Natural killer cell treated with Interleukin-12 subunit alpha and Interleukin-12 subunit beta and Interleukin-15 and Interleukin-18, amount 100 ng/mL, for 72 hours (primary cell): ENCODE results near the gene PRXL2B. TPM values are rescaled to one million over a fixed set of nuclear protein-coding genes. Genes with fewer than 3 reads are reported as not detected.
A peak's percentile ranks its signal among the peaks of the same experiment; 100 is the strongest.

Source experiments
- ATAC-seq, 2 donors: fragments of 150-1000 bp; cut with Tn5 transposase in 1 of 2; sonication (Bioruptor Pico), chemical (Tn5 transposase) in 1 of 2; 2 replicates each; pipeline ENCODE4 v1.10.0; 2021
- DNase-seq: peaks from one replicate; pipeline ENCODE4 v3.0.0; 2022; ENCODE audit warnings: low spot score
- H3K27ac Mint-ChIP-seq, 2 donors: 1 replicate in 1 of 2; 2 replicates in 1 of 2; pipeline ENCODE4 v1.8.0; 2022; ENCODE audit warnings: mixed read lengths in 2 of 2, mild to moderate bottlenecking in 1 of 2, moderate library complexity in 1 of 2
- H3K27me3 Mint-ChIP-seq, 2 donors: 1 replicate in 1 of 2; 2 replicates in 1 of 2; pipeline ENCODE4 v1.8.0; 2022; ENCODE audit warnings: mixed read lengths in 2 of 2
- H3K36me3 Mint-ChIP-seq: one replicate; pipeline ENCODE4 v1.8.0; 2022; ENCODE audit warnings: mixed read lengths
- H3K4me1 Mint-ChIP-seq, 2 donors: 1 replicate in 1 of 2; 2 replicates in 1 of 2; pipeline ENCODE4 v1.8.0; 2022; ENCODE audit warnings: low read depth in 2 of 2, mixed read lengths in 2 of 2, mild to moderate bottlenecking in 1 of 2
- H3K4me3 Mint-ChIP-seq: one replicate; pipeline ENCODE4 v1.8.0; 2022; ENCODE audit warnings: mixed read lengths
- H3K9me3 Mint-ChIP-seq: 2 replicates; pipeline ENCODE4 v1.8.0; 2022; ENCODE audit warnings: mixed read lengths
- total RNA-seq, 2 donors: library from RNA; stranded (reverse); gene quantifications; one replicate each; pipeline ENCODE4 v1.2.3, GENCODE V29; 2022

The PRXL2B gene
- total RNA-seq, 2 donors from 2014 or later: 9.1 to 18.5 TPM

- DNase-seq (no peak), ATAC-seq (no peak)
- no peaks in the 10 kb centered on the region for H3K9me3 Mint-ChIP-seq
- no peaks in the 10 kb centered on the region for H3K36me3 Mint-ChIP-seq
- H3K27ac Mint-ChIP-seq: no peak overlapping the region
- H3K4me1 Mint-ChIP-seq: peaks cover 0 to 6% of the 10 kb centered on the region in 2 donors
- no peak overlapping the region for H3K4me3 Mint-ChIP-seq
- H3K27me3 Mint-ChIP-seq: peaks cover 0 to 7% of the 10 kb centered on the region in 2 donors
These were observed 11.9 kb downstream of the PRXL2B start for GRCh38 chr1:2598329-2598931.

- ATAC-seq (no peak), DNase-seq (peak; percentile 35)
- Mint-ChIP-seq H3K9me3 (no peaks in the 10 kb centered on the region), H3K27ac (no peak overlapping the region), H3K4me1 (peaks cover 0 to 6% of the 10 kb centered on the region in 2 donors), H3K4me3 (no peak overlapping the region), H3K27me3 (peaks cover 0 to 7% of the 10 kb centered on the region in 2 donors), H3K36me3 (no peaks in the 10 kb centered on the region)
These were observed 15.2 kb downstream of the PRXL2B start for GRCh38 chr1:2601721-2602303.

GRCh38 chr1:2602311-2602835 lies 15.8 kb downstream of the PRXL2B start:
- peaks cover 0 to 5% of the 10 kb centered on the region in 2 donors for H3K4me1 Mint-ChIP-seq
- no peaks in the 10 kb centered on the region for H3K36me3 Mint-ChIP-seq
- peak; percentile 54 for DNase-seq
- H3K4me3 Mint-ChIP-seq: no peak overlapping the region
- no peaks in the 10 kb centered on the region for H3K9me3 Mint-ChIP-seq
- H3K27ac Mint-ChIP-seq: no peak overlapping the region
- ATAC-seq: no peak
- H3K27me3 Mint-ChIP-seq: peaks cover 0 to 7% of the 10 kb centered on the region in 2 donors

GRCh38 chr1:2602866-2603520 lies 16.4 kb downstream of the PRXL2B start:
- DNase-seq: peak; percentile 54
- H3K36me3 Mint-ChIP-seq: no peaks in the 10 kb centered on the region
- peaks cover 0 to under 1% of the 10 kb centered on the region in 2 donors for H3K4me1 Mint-ChIP-seq
- peak in 1 of 2 donors; percentile 11 for ATAC-seq
- H3K4me3 Mint-ChIP-seq: no peak overlapping the region
- H3K27me3 Mint-ChIP-seq: peaks cover 0 to 7% of the 10 kb centered on the region in 2 donors
- no peaks in the 10 kb centered on the region for H3K9me3 Mint-ChIP-seq
- H3K27ac Mint-ChIP-seq: no peak overlapping the region

GRCh38 chr1:2603521-2604155 lies 17.1 kb downstream of the PRXL2B start:
- peak; percentile 61 for DNase-seq
- Mint-ChIP-seq H3K9me3 (no peaks in the 10 kb centered on the region), H3K36me3 (no peaks in the 10 kb centered on the region), H3K4me3 (no peak overlapping the region), H3K27me3 (peaks cover 0 to 7% of the 10 kb centered on the region in 2 donors), H3K27ac (no peak overlapping the region), H3K4me1 (no peaks in the 10 kb centered on the region)
- ATAC-seq: no peak

GRCh38 chr1:2604156-2604843 lies 17.7 kb downstream of the PRXL2B start:
- H3K4me1 Mint-ChIP-seq: no peaks in the 10 kb centered on the region
- no peak for ATAC-seq
- no peak overlapping the region for H3K4me3 Mint-ChIP-seq
- no peak overlapping the region for H3K27ac Mint-ChIP-seq
- peak; percentile 58 for DNase-seq
- no peaks in the 10 kb centered on the region for H3K9me3 Mint-ChIP-seq
- no peaks in the 10 kb centered on the region for H3K36me3 Mint-ChIP-seq
- H3K27me3 Mint-ChIP-seq: peaks cover 0 to 7% of the 10 kb centered on the region in 2 donors

GRCh38 chr1:2604844-2605508 lies 18.4 kb downstream of the PRXL2B start:
- H3K9me3 Mint-ChIP-seq: no peaks in the 10 kb centered on the region
- no peak overlapping the region for H3K4me3 Mint-ChIP-seq
- H3K27ac Mint-ChIP-seq: no peak overlapping the region
- H3K27me3 Mint-ChIP-seq: peaks cover 0 to 7% of the 10 kb centered on the region in 2 donors
- no peaks in the 10 kb centered on the region for H3K36me3 Mint-ChIP-seq
- ATAC-seq: no peak
- DNase-seq: peak; percentile 29
- no peaks in the 10 kb centered on the region for H3K4me1 Mint-ChIP-seq

GRCh38 chr1:2605509-2606395 lies 19.2 kb downstream of the PRXL2B start:
- no peak overlapping the region for H3K27ac Mint-ChIP-seq
- peaks cover 0 to 7% of the 10 kb centered on the region in 2 donors for H3K27me3 Mint-ChIP-seq
- H3K36me3 Mint-ChIP-seq: no peaks in the 10 kb centered on the region
- DNase-seq: peak; percentile 42
- H3K4me3 Mint-ChIP-seq: no peak overlapping the region
- no peaks in the 10 kb centered on the region for H3K9me3 Mint-ChIP-seq
- no peaks in the 10 kb centered on the region for H3K4me1 Mint-ChIP-seq
- ATAC-seq: no peak

- no peak for ATAC-seq
These were observed 19.9 kb downstream of the PRXL2B start for GRCh38 chr1:2606396-2606880.

GRCh38 chr1:2606881-2607621 lies 20.5 kb downstream of the PRXL2B start:
- no peak for DNase-seq
- Mint-ChIP-seq H3K27ac (no peak overlapping the region), H3K9me3 (no peaks in the 10 kb centered on the region)

More at GRCh38 chr1:2606396-2606880, 19.9 kb downstream of the PRXL2B start:
- Mint-ChIP-seq H3K4me1 (no peaks in the 10 kb centered on the region), H3K36me3 (no peaks in the 10 kb centered on the region), H3K9me3 (no peaks in the 10 kb centered on the region), H3K4me3 (no peak overlapping the region), H3K27me3 (peaks cover 0 to 7% of the 10 kb centered on the region in 2 donors), H3K27ac (no peak overlapping the region)
- no peak for DNase-seq

GRCh38 chr1:2607641-2608091 lies 21.1 kb downstream of the PRXL2B start:
- no peak overlapping the region for H3K27ac Mint-ChIP-seq
- no peak overlapping the region for H3K4me3 Mint-ChIP-seq
- no peak for DNase-seq
- no peaks in the 10 kb centered on the region for H3K4me1 Mint-ChIP-seq
- no peaks in the 10 kb centered on the region for H3K9me3 Mint-ChIP-seq
- no peaks in the 10 kb centered on the region for H3K36me3 Mint-ChIP-seq
- ATAC-seq: no peak
- peaks cover 0 to under 1% of the 10 kb centered on the region in 2 donors for H3K27me3 Mint-ChIP-seq

More at GRCh38 chr1:2606881-2607621, 20.5 kb downstream of the PRXL2B start:
- Mint-ChIP-seq H3K27me3 (peaks cover 0 to 7% of the 10 kb centered on the region in 2 donors), H3K4me1 (no peaks in the 10 kb centered on the region), H3K4me3 (no peak overlapping the region), H3K36me3 (no peaks in the 10 kb centered on the region)
- ATAC-seq: no peak
